H9 (cell line): ENCODE results near the gene MAPK8IP1. TPM values are rescaled to one million over a fixed set of nuclear protein-coding genes. Genes with fewer than 3 reads are reported as not detected.

ENCODE experiments used
- DNase-seq: peaks from one replicate; pipeline ENCODE4 v3.0.0-alpha.2; 2017
- H2AFZ ChIP-seq: one replicate; pipeline ENCODE4 v1.6.1; 2013; ENCODE audit warnings: mild to moderate bottlenecking, low read length, control low read depth, moderate library complexity
- H2AK5ac ChIP-seq: 2 replicates; pipeline ENCODE4 v1.6.1; 2013; ENCODE audit warnings: low read length, control low read depth, mixed read lengths; ENCODE audit not compliant: insufficient read length
- H2BK120ac ChIP-seq: one replicate; pipeline ENCODE4 v1.6.1; 2013; ENCODE audit warnings: low read depth, mild to moderate bottlenecking, low read length, control low read depth, inconsistent platforms; ENCODE audit not compliant: poor library complexity, severe bottlenecking
- H2BK12ac ChIP-seq: 2 replicates; pipeline ENCODE4 v1.6.1; 2013; ENCODE audit warnings: low read length, control low read depth, mixed read lengths, low read depth; ENCODE audit not compliant: insufficient read length
- H2BK15ac ChIP-seq: 2 replicates; pipeline ENCODE4 v1.6.1; 2013; ENCODE audit warnings: low read depth, low read length, control low read depth
- H2BK20ac ChIP-seq: one replicate; pipeline ENCODE4 v1.6.1; 2013; ENCODE audit warnings: low read depth, mild to moderate bottlenecking, low read length, control low read depth, inconsistent platforms; ENCODE audit not compliant: poor library complexity, severe bottlenecking
- H2BK5ac ChIP-seq: 2 replicates; pipeline ENCODE4 v1.6.1; 2013; ENCODE audit warnings: low read length, control low read depth, mixed read lengths; ENCODE audit not compliant: insufficient read length
- H3K14ac ChIP-seq: 2 replicates; pipeline ENCODE4 v1.6.1; 2013; ENCODE audit warnings: low read length, control low read depth; ENCODE audit not compliant: insufficient read depth
- H3K18ac ChIP-seq: 2 replicates; pipeline ENCODE4 v1.6.1; 2013; ENCODE audit warnings: low read depth, mild to moderate bottlenecking, mixed read lengths, low read length, control low read depth; ENCODE audit not compliant: insufficient read length
- H3K23ac ChIP-seq: 2 replicates; pipeline ENCODE4 v1.6.1; 2013; ENCODE audit warnings: low read length, control low read depth, mixed read lengths, low read depth; ENCODE audit not compliant: insufficient read length
- H3K23me2 ChIP-seq: 2 replicates; pipeline ENCODE4 v1.6.1; 2013; ENCODE audit warnings: low read depth, mild to moderate bottlenecking, mixed read lengths, low read length, control low read depth; ENCODE audit not compliant: insufficient read length, poor library complexity, severe bottlenecking
- H3K27ac ChIP-seq: 2 replicates; pipeline ENCODE4 v1.5.1; 2013; ENCODE audit warnings: low read length, control low read depth, mixed read lengths, low read depth; ENCODE audit not compliant: insufficient read length
- H3K27me3 ChIP-seq: 2 replicates; pipeline ENCODE4 v1.6.1; 2013; ENCODE audit warnings: low read length, control low read depth, inconsistent platforms; ENCODE audit not compliant: insufficient read depth
- H3K4ac ChIP-seq: 2 replicates; pipeline ENCODE4 v1.6.1; 2013; ENCODE audit warnings: low read depth, mild to moderate bottlenecking, control low read depth, inconsistent platforms, low read length, moderate library complexity
- H3K4me1 ChIP-seq: 2 replicates; pipeline ENCODE4 v1.6.1; 2013; ENCODE audit warnings: low read length, control low read depth, inconsistent platforms; ENCODE audit not compliant: insufficient read depth
- H3K4me2 ChIP-seq: 2 replicates; pipeline ENCODE4 v1.6.1; 2013; ENCODE audit warnings: low read length, control low read depth, mixed read lengths; ENCODE audit not compliant: insufficient read length, insufficient read depth
- H3K56ac ChIP-seq: 2 replicates; pipeline ENCODE4 v1.6.1; 2013; ENCODE audit warnings: low read depth, mild to moderate bottlenecking, mixed read lengths, low read length, control low read depth; ENCODE audit not compliant: insufficient read length
- H3K79me1 ChIP-seq: 2 replicates; pipeline ENCODE4 v1.6.1; 2013; ENCODE audit warnings: low read depth, mild to moderate bottlenecking, moderate library complexity, low read length, control low read depth, inconsistent platforms; ENCODE audit not compliant: insufficient read depth, poor library complexity, severe bottlenecking
- H3K79me2 ChIP-seq: 2 replicates; pipeline ENCODE4 v1.6.1; 2013; ENCODE audit warnings: low read length, control low read depth, inconsistent platforms; ENCODE audit not compliant: insufficient read depth
- H3K9ac ChIP-seq: 2 replicates; pipeline ENCODE4 v1.6.1; 2013; ENCODE audit warnings: low read length, control low read depth, mixed read lengths; ENCODE audit not compliant: insufficient read length; ENCODE audit errors: extremely low read depth
- H3K9me3 ChIP-seq: one replicate; pipeline ENCODE4 v1.6.1; 2013; ENCODE audit warnings: low read depth, low read length, inconsistent platforms; ENCODE audit not compliant: control insufficient read depth
- H3T11ph ChIP-seq: one replicate; pipeline ENCODE4 v1.6.1; 2013; ENCODE audit warnings: mild to moderate bottlenecking, low read length, control low read depth, inconsistent platforms
- H4K20me1 ChIP-seq: one replicate; pipeline ENCODE4 v1.6.1; 2013; ENCODE audit not compliant: control insufficient read depth, insufficient read length, insufficient read depth
- H4K5ac ChIP-seq: 2 replicates; pipeline ENCODE4 v1.6.1; 2013; ENCODE audit warnings: low read depth, mild to moderate bottlenecking, mixed read lengths, low read length, control low read depth; ENCODE audit not compliant: insufficient read length
- H4K8ac ChIP-seq: replicated peaks from 2 replicates; pipeline ENCODE4 v1.6.1; 2013; ENCODE audit warnings: low read length, control low read depth, mixed read lengths, low read depth; ENCODE audit not compliant: insufficient read length
- H4K91ac ChIP-seq: 2 replicates; pipeline ENCODE4 v1.6.1; 2013; ENCODE audit warnings: low read depth, mild to moderate bottlenecking, moderate library complexity, mixed read lengths, low read length, control low read depth; ENCODE audit not compliant: insufficient read length
- H3K27ac Mint-ChIP-seq, 3 experiments: 2 replicates in 2 of 3; 3 replicates in 1 of 3; pipeline ENCODE4 v1.8.0; 2020 to 2021; ENCODE audit warnings: mixed read lengths in 3 of 3, mild to moderate bottlenecking in 1 of 3, moderate library complexity in 1 of 3
- H3K27me3 Mint-ChIP-seq: 2 replicates; pipeline ENCODE4 v1.8.0; 2021; ENCODE audit warnings: low read depth, mild to moderate bottlenecking, moderate library complexity, mixed read lengths
- H3K36me3 Mint-ChIP-seq, 3 experiments: 2 replicates in 2 of 3; 3 replicates in 1 of 3; pipeline ENCODE4 v1.8.0; 2020 to 2021; ENCODE audit warnings: low read depth in 3 of 3, mixed read lengths in 3 of 3; ENCODE audit not compliant: insufficient read depth in 1 of 3
- H3K4me1 Mint-ChIP-seq, 2 experiments: 2 replicates each; pipeline ENCODE4 v1.8.0; 2020; ENCODE audit warnings: mixed read lengths in 2 of 2
- H3K4me3 Mint-ChIP-seq, 2 experiments: 2 replicates in 1 of 2; 3 replicates in 1 of 2; pipeline ENCODE4 v1.8.0; 2020 to 2021; ENCODE audit warnings: mild to moderate bottlenecking in 2 of 2, mixed read lengths in 2 of 2, moderate library complexity in 1 of 2
- H3K9me3 Mint-ChIP-seq, 2 experiments: 2 replicates in 1 of 2; 3 replicates in 1 of 2; pipeline ENCODE4 v1.8.0; 2020; ENCODE audit warnings: mild to moderate bottlenecking in 2 of 2, mixed read lengths in 2 of 2, moderate library complexity in 1 of 2
- CTCF ChIP-seq: fragments of 200-600 bp; sonication (generic); conservative IDR thresholded peaks from 3 replicates; pipeline ENCODE4 v1.8.0; 2021; ENCODE audit warnings: antibody characterized with exemption, mild to moderate bottlenecking
- WGBS: extraction: QIAGEN DNeasy Blood & Tissue Kit; methylation state at CpG from one replicate; pipeline ENCODE4 v1.1.7; 2013; ENCODE audit warnings: missing lambda C conversion rate, low lambda C conversion rate, mixed read lengths; ENCODE audit not compliant: insufficient read length; ENCODE audit errors: extremely low coverage; 5-methylcytosine and 5-hydroxymethylcytosine counted together
- total RNA-seq: library from RNA; stranded (reverse); gene quantifications from 2 replicates; pipeline ENCODE4 v1.2.1, GENCODE V29; 2021

The MAPK8IP1 gene
- total RNA-seq, 1 experiment from 2014 or later: 30.2 TPM

DNA sequence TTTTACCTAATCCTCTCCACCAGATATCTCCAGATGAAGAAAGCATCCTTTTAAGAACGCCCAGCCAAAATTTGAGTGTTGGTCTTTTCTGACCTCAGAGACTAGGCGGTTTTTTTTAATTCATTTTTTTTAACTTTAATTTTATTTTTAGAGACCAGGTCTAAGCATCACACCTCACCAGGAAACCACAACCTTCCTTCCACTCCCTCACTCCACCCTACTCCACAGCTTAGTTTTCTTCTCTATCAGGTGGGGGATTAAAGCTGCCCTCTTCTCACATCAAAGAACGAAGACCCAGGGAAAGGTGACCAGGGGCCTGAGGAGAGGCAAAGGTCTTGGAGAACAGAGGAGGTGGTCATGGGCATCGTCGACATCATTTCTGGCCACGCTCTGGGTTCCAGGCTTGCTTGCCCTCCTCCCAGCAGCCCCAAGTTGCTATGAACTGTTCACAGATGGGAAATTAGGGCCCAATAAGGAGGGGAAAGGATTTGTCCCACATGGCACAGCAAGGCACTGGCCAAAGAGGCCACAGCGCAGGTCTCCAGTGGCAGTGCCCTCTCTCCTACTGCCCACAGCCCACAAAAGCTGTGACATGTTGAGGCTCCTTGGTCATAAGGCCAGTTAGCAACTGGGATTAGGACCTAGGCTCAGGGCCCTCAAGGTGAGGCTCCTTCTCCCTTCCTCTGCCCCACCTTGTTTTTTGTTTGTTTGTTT lies 33.7 kb downstream of the MAPK8IP1 start:
- no peak for TF ChIP-seq CTCF
- Histone ChIP-seq H3K79me2 (no peaks in the 10 kb centered on the region; the same call in 1 of the 2 replicates), H2BK5ac (no peak overlapping the region), H2AK5ac (no peak overlapping the region), H3K27me3 (no peaks in the 10 kb centered on the region; the same call in 1 of the 2 replicates), H3K4me2 (peak overlapping the region; percentile 89), H2BK12ac (no peak overlapping the region), H3T11ph (no peak overlapping the region), H3K4me1 (no peaks in the 10 kb centered on the region), H3K14ac (no peak overlapping the region), H3K23me2 (peaks cover 8% of the 10 kb centered on the region), H3K79me1 (no peaks in the 10 kb centered on the region), H3K9ac (no peak overlapping the region), H3K9me3 (no peaks in the 10 kb centered on the region), H2BK15ac (no peak overlapping the region), H4K8ac (no peak overlapping the region), H2BK120ac (no peak overlapping the region), H4K5ac (no peak overlapping the region), H2AFZ (no peak overlapping the region), H3K56ac (no peak overlapping the region), H3K18ac (no peak overlapping the region), H3K4ac (no peak overlapping the region), H3K27ac (no peak overlapping the region), H4K20me1 (no peaks in the 10 kb centered on the region), H2BK20ac (no peak overlapping the region), H3K23ac (no peak overlapping the region), H4K91ac (no peak overlapping the region)
- no peaks in the 10 kb centered on the region; a peak in 1 of 5 replicates for H3K9me3 Mint-ChIP-seq
- H3K27me3 Mint-ChIP-seq: no peaks in the 10 kb centered on the region; the same call in 1 of the 2 replicates
- DNase-seq: no peak
- H3K4me3 Mint-ChIP-seq: peak overlapping the region; percentile 90 to 96
- H3K27ac Mint-ChIP-seq: peak overlapping the region in 2 of 3 experiments; percentile 65 to 96; a peak in 1 of 7 replicates
- no CpG with 5 or more reads among the region's 7 CpGs for WGBS
- peaks cover 31 to 44% of the 10 kb centered on the region in 2 experiments for H3K4me1 Mint-ChIP-seq
- H3K36me3 Mint-ChIP-seq: peaks cover 4 to 22% (median 14%) of the 10 kb centered on the region in 3 experiments
